Mesenchymal stem cell (in vitro differentiated cells and primary cell): ENCODE data around the gene ZNF750.
A peak's percentile ranks its signal among the peaks of the same experiment; 100 is the strongest.

Source experiments
- DNase-seq: peaks from one replicate; pipeline ENCODE4 v3.0.0-alpha.2; 2013
- H2AFZ ChIP-seq: one replicate; pipeline ENCODE4 v1.6.1; 2013; ENCODE audit warnings: low read depth, mild to moderate bottlenecking, control low read depth, inconsistent platforms, low read length, moderate library complexity
- H2AK5ac ChIP-seq: 2 replicates; pipeline ENCODE4 v1.6.1; 2013; ENCODE audit warnings: low read length, moderate library complexity, mild to moderate bottlenecking, inconsistent platforms; ENCODE audit not compliant: severe bottlenecking
- H2BK120ac ChIP-seq: one replicate; pipeline ENCODE4 v1.6.1; 2013; ENCODE audit warnings: low read depth, mild to moderate bottlenecking, inconsistent platforms, low read length, moderate library complexity
- H2BK12ac ChIP-seq, 2 experiments: one replicate each; pipeline ENCODE4 v1.6.1; 2013; ENCODE audit warnings: inconsistent platforms in 2 of 2, low read length in 2 of 2, mild to moderate bottlenecking in 2 of 2, moderate library complexity in 2 of 2, control low read depth in 1 of 2
- H2BK15ac ChIP-seq: one replicate; pipeline ENCODE4 v1.6.1; 2013; ENCODE audit warnings: mild to moderate bottlenecking, low read depth, inconsistent platforms; ENCODE audit not compliant: poor library complexity, severe bottlenecking
- H2BK5ac ChIP-seq: 2 replicates; pipeline ENCODE4 v1.6.1; 2013; ENCODE audit warnings: low read depth, mild to moderate bottlenecking, low read length, control low read depth, inconsistent platforms; ENCODE audit not compliant: poor library complexity, severe bottlenecking
- H3K14ac ChIP-seq, 2 experiments: one replicate each; pipeline ENCODE4 v1.6.1; 2013; ENCODE audit warnings: inconsistent platforms in 2 of 2, low read length in 2 of 2, control low read depth in 1 of 2, mild to moderate bottlenecking in 1 of 2, moderate library complexity in 1 of 2
- H3K18ac ChIP-seq, 2 experiments: one replicate each; pipeline ENCODE4 v1.6.1; 2013; ENCODE audit warnings: inconsistent platforms in 2 of 2, low read length in 2 of 2, control low read depth in 1 of 2, low read depth in 1 of 2, mild to moderate bottlenecking in 1 of 2
- H3K23ac ChIP-seq, 2 experiments: one replicate each; pipeline ENCODE4 v1.6.1; 2013; ENCODE audit warnings: inconsistent platforms in 2 of 2, low read length in 2 of 2, mild to moderate bottlenecking in 2 of 2, moderate library complexity in 2 of 2, control low read depth in 1 of 2
- H3K27ac ChIP-seq: 2 replicates; pipeline ENCODE4 v1.5.1; 2013; ENCODE audit warnings: mild to moderate bottlenecking, moderate library complexity, low read length, control low read depth, inconsistent platforms; ENCODE audit not compliant: poor library complexity, severe bottlenecking
- H3K27me3 ChIP-seq, 2 experiments: 2 replicates each; pipeline versions ENCODE4 v1.6.1 to v1.7.0; 2013; ENCODE audit warnings: low read length in 2 of 2, mild to moderate bottlenecking in 2 of 2, moderate library complexity in 2 of 2, control low read depth in 1 of 2, inconsistent platforms in 1 of 2; ENCODE audit not compliant: control insufficient read depth in 1 of 2, insufficient read depth in 1 of 2
- H3K36me3 ChIP-seq, 2 experiments: 2 replicates each; pipeline versions ENCODE4 v1.6.1 to v1.7.0; 2013; ENCODE audit warnings: low read length in 2 of 2, control low read depth in 1 of 2, inconsistent platforms in 1 of 2, low read depth in 1 of 2, mild to moderate bottlenecking in 1 of 2; ENCODE audit not compliant: insufficient read depth in 2 of 2, control insufficient read depth in 1 of 2
- H3K4ac ChIP-seq, 2 experiments: one replicate each; pipeline ENCODE4 v1.6.1; 2013; ENCODE audit warnings: inconsistent platforms in 2 of 2, low read length in 2 of 2, mild to moderate bottlenecking in 2 of 2, moderate library complexity in 2 of 2, control low read depth in 1 of 2, low read depth in 1 of 2
- H3K4me1 ChIP-seq: 2 replicates; pipeline ENCODE4 v1.6.1; 2013; ENCODE audit warnings: low read depth, low read length, control low read depth; ENCODE audit not compliant: control insufficient read depth, insufficient read depth
- H3K4me2 ChIP-seq: 2 replicates; pipeline ENCODE4 v1.6.1; 2013; ENCODE audit warnings: low read length, mild to moderate bottlenecking, inconsistent platforms; ENCODE audit not compliant: poor library complexity, severe bottlenecking
- H3K4me3 ChIP-seq, 2 experiments: 2 replicates each; pipeline versions ENCODE4 v1.5.1 to v1.7.0; 2013; ENCODE audit warnings: low read length in 2 of 2, mild to moderate bottlenecking in 2 of 2, control low read depth in 1 of 2, low read depth in 1 of 2; ENCODE audit not compliant: insufficient read depth in 1 of 2
- H3K79me1 ChIP-seq: replicated peaks from 2 replicates; pipeline ENCODE4 v1.6.1; 2013; ENCODE audit warnings: mild to moderate bottlenecking, control low read depth, low read length, inconsistent platforms; ENCODE audit not compliant: poor library complexity, severe bottlenecking
- H3K9ac ChIP-seq: 2 replicates; pipeline ENCODE4 v1.7.0; 2013; ENCODE audit warnings: mild to moderate bottlenecking, low read length, moderate library complexity
- H3K9me3 ChIP-seq: 2 replicates; pipeline ENCODE4 v1.7.0; 2013; ENCODE audit warnings: mild to moderate bottlenecking, low read length; ENCODE audit not compliant: control insufficient read depth
- H4K8ac ChIP-seq: one replicate; pipeline ENCODE4 v1.6.1; 2013; ENCODE audit warnings: inconsistent platforms, mild to moderate bottlenecking, low read length, moderate library complexity
- H4K91ac ChIP-seq: one replicate; pipeline ENCODE4 v1.6.1; 2013; ENCODE audit warnings: mild to moderate bottlenecking, low read length, inconsistent platforms
- WGBS: methylation state at CpG from one replicate; pipeline ENCODE4 v1.1.7; 2013; ENCODE audit warnings: mixed read lengths; 5-methylcytosine and 5-hydroxymethylcytosine counted together

ZNF750 gene

GRCh38 chr17:82793974-82794630, 45.7 kb downstream of the ZNF750 start:
- WGBS: 87% methylated on average over 14 of the region's 15 CpGs
- H3K27me3 ChIP-seq: no peaks in the 10 kb centered on the region
- peaks cover 23% of the 10 kb centered on the region for H3K4me1 ChIP-seq
- H3K79me1 ChIP-seq: peaks cover 35% of the 10 kb centered on the region
- no peak overlapping the region for H2BK120ac ChIP-seq
- peaks cover 9 to 27% of the 10 kb centered on the region in 2 experiments for H3K36me3 ChIP-seq
- no peak overlapping the region for H3K4me3 ChIP-seq
- H2BK15ac ChIP-seq: no peak overlapping the region
- no peak overlapping the region for H4K91ac ChIP-seq
- H3K4ac ChIP-seq: no peak overlapping the region
- no peak overlapping the region for H4K8ac ChIP-seq
- no peak overlapping the region for H3K14ac ChIP-seq
- H3K18ac ChIP-seq: no peak overlapping the region
- no peak overlapping the region for H3K4me2 ChIP-seq
- no peak overlapping the region for H2AK5ac ChIP-seq
- peak overlapping the region; percentile 8 for H3K9ac ChIP-seq
- H2BK5ac ChIP-seq: no peak overlapping the region
- no peak overlapping the region for H2BK12ac ChIP-seq
- H3K9me3 ChIP-seq: no peaks in the 10 kb centered on the region
- H3K27ac ChIP-seq: no peak overlapping the region
- H2AFZ ChIP-seq: no peak overlapping the region
- no peak overlapping the region for H3K23ac ChIP-seq
- DNase-seq: no peak

GRCh38 chr17:82791532-82791931, 48.3 kb downstream of the ZNF750 start:
- no peak overlapping the region for H2BK5ac ChIP-seq
- no peak overlapping the region for H2BK120ac ChIP-seq
- peaks cover 41% of the 10 kb centered on the region for H3K79me1 ChIP-seq
- no peak overlapping the region for H3K4me3 ChIP-seq
- peak overlapping the region; percentile 45 for H3K27ac ChIP-seq
- peak overlapping the region; percentile 76 for H2AFZ ChIP-seq
- H3K4me2 ChIP-seq: no peak overlapping the region
- H2BK12ac ChIP-seq: no peak overlapping the region
- peak overlapping the region in 1 of 2 experiments; percentile 66 for H3K4ac ChIP-seq
- peaks cover 4 to 34% of the 10 kb centered on the region in 2 experiments for H3K36me3 ChIP-seq
- peak overlapping the region in 1 of 2 experiments; percentile 30 for H3K14ac ChIP-seq
- peak overlapping the region; percentile 89 for H4K8ac ChIP-seq
- H3K9me3 ChIP-seq: no peaks in the 10 kb centered on the region
- WGBS: 21% methylated on average over 12 of the region's 12 CpGs
- no peak overlapping the region for H3K9ac ChIP-seq
- H3K4me1 ChIP-seq: peaks cover 23% of the 10 kb centered on the region
- H2AK5ac ChIP-seq: no peak overlapping the region
- H4K91ac ChIP-seq: no peak overlapping the region
- DNase-seq: peak; percentile 94
- no peak overlapping the region for H2BK15ac ChIP-seq
- H3K18ac ChIP-seq: no peak overlapping the region
- no peak overlapping the region for H3K23ac ChIP-seq
- H3K27me3 ChIP-seq: no peaks in the 10 kb centered on the region

- Histone ChIP-seq H3K4me1 (peaks cover 23% of the 10 kb centered on the region), H3K79me1 (peaks cover 41% of the 10 kb centered on the region), H2BK120ac (no peak overlapping the region), H3K27me3 (no peaks in the 10 kb centered on the region), H3K18ac (peak overlapping the region in 1 of 2 experiments; percentile 31), H2BK5ac (no peak overlapping the region), H3K9me3 (no peaks in the 10 kb centered on the region), H2AFZ (no peak overlapping the region), H3K4me3 (no peak overlapping the region), H3K14ac (peak overlapping the region in 1 of 2 experiments; percentile 23), H2BK12ac (peak overlapping the region in 1 of 2 experiments; percentile 34), H2AK5ac (peak overlapping the region; percentile 64), H4K91ac (no peak overlapping the region), H3K9ac (no peak overlapping the region), H3K36me3 (peaks cover 4 to 34% of the 10 kb centered on the region in 2 experiments), H2BK15ac (no peak overlapping the region), H3K23ac (no peak overlapping the region), H3K4ac (peak overlapping the region in 1 of 2 experiments; percentile 14), H3K27ac (no peak overlapping the region), H4K8ac (no peak overlapping the region), H3K4me2 (no peak overlapping the region)
- 97% methylated on average over 13 of the region's 13 CpGs for WGBS
- DNase-seq: no peak
These were observed 49.4 kb downstream of the ZNF750 start for GRCh38 chr17:82790391-82790790.

- Histone ChIP-seq H2BK12ac (no peak overlapping the region), H2BK15ac (no peak overlapping the region), H3K9me3 (no peaks in the 10 kb centered on the region), H3K4me2 (no peak overlapping the region), H3K79me1 (peaks cover 38% of the 10 kb centered on the region), H2BK120ac (no peak overlapping the region), H3K36me3 (peaks cover 5 to 31% of the 10 kb centered on the region in 2 experiments), H3K23ac (no peak overlapping the region), H2AK5ac (no peak overlapping the region), H3K4ac (no peak overlapping the region), H3K27ac (no peak overlapping the region), H3K9ac (no peak overlapping the region), H4K8ac (no peak overlapping the region), H4K91ac (no peak overlapping the region), H2AFZ (no peak overlapping the region), H3K18ac (no peak overlapping the region), H3K27me3 (no peaks in the 10 kb centered on the region), H2BK5ac (no peak overlapping the region), H3K4me3 (no peak overlapping the region), H3K14ac (no peak overlapping the region), H3K4me1 (peaks cover 23% of the 10 kb centered on the region)
- 96% methylated on average over 18 of the region's 18 CpGs for WGBS
- no peak for DNase-seq
These were observed 50.0 kb downstream of the ZNF750 start for GRCh38 chr17:82789806-82790205.
